HG03159 (cell line): ENCODE measurements around the gene CHADL.
A peak's percentile ranks its signal among the peaks of the same experiment; 100 is the strongest.
"Not testable (repeated sequence)": the region's sequence is repeated elsewhere in the genome, so short reads cannot be mapped to it uniquely, and the experiment has no call there.

Experiments
- ATAC-seq: cut with Tn5 transposase; IDR thresholded peaks from one replicate; pipeline ENCODE4 v1.9.1; 2021; ENCODE audit warnings: mild to moderate bottlenecking, moderate library complexity; ENCODE audit not compliant: unreplicated experiment

CHADL gene, protein sequence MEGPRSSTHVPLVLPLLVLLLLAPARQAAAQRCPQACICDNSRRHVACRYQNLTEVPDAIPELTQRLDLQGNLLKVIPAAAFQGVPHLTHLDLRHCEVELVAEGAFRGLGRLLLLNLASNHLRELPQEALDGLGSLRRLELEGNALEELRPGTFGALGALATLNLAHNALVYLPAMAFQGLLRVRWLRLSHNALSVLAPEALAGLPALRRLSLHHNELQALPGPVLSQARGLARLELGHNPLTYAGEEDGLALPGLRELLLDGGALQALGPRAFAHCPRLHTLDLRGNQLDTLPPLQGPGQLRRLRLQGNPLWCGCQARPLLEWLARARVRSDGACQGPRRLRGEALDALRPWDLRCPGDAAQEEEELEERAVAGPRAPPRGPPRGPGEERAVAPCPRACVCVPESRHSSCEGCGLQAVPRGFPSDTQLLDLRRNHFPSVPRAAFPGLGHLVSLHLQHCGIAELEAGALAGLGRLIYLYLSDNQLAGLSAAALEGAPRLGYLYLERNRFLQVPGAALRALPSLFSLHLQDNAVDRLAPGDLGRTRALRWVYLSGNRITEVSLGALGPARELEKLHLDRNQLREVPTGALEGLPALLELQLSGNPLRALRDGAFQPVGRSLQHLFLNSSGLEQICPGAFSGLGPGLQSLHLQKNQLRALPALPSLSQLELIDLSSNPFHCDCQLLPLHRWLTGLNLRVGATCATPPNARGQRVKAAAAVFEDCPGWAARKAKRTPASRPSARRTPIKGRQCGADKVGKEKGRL

DNA sequence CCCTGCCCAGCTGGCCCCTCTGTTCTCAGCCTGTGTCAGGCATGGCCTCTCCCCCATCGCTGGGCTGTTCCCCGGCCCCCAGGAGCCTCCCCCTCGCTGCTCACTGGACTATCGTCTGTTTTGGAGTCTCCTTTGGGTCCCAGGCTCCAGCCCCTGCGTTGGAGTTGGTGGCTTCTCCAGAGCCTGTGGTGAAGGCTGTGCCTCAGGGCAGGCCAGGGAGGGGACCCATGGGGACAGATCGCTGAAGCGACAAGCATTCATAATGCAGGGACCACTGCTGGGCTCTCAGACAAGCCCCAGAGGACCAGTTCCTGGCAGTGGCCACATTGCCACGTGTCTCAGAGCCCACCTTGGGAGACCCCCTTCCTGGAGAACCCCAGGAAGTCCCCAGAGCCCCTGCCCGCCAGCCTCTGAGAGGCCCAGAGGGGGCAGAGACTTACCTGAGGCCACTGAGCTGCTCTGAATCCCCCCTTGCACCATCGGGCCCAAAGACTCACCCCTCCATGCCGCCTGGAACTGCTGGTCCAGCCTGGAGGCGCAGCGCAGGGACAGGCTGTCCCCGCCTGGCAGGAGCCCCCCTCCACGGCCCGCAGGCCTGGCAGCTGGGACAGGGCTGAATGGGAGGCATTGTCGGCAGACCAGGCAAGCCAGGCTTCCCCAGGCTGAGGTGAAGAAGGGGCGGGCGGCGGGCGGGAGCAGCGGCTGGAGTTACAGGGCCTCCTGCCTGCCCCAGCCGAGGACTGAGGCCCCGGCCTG lies at the start of gene CHADL:
CHADL (minus strand) TSS at position 555 of the 756 bp plus-strand sequence; CDS start at position 505, 50 bp downstream.
- no peak for ATAC-seq

DNA sequence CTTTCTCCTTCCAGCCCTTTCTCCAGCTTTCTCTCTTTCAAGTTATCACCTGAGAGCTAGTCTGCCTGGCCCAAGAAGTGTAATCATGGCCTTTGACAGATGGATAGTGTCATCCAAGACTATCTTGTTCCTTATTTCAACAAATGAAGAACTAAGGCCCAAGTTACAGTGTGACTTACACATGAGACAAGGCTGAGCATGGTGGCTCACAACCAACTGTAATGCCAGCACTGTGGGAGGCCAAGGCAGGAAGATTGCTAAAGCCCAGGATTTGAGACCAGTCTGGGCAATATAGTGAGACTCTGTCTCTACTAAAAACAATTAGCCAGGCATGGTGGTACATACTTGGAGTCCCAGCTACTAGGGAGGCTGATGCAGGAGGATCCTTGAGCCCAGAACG lies 48.9 kb upstream of the CHADL start:
- no peak for ATAC-seq

DNA sequence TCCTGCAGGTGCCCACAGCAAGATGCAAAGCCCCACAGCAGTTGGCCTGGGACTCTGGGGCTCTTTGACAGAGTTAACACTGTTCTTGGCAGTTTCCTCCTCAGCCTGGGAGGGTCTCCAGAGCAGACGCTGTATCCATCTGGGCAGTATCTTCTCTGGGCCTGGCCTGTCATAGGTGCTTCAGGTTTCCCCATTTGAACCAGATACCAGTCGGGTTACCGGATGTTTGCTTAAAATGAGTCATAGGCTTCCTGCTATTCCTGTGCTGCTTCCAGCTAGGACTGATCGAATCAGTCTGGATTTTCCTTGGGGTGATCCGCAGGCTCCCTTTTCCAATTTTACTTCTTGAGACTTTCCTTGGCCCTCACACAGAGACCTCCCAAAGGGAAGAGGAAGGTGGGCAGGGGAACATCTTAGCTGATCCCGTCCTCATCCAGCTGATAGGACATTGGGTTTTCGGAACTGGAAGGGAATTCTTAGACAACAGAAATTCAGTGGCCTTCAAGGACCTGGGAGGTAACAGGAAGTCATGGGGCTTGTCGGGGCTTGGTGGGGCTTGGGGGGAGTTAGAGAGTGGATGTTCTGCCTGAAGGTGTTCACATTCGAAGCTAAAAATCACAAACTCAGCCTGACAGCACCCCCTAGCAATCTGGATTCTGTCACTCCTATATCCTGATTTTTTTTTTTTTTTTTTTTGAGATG lies 47.7 kb upstream of the CHADL start:
- ATAC-seq: no peak

DNA sequence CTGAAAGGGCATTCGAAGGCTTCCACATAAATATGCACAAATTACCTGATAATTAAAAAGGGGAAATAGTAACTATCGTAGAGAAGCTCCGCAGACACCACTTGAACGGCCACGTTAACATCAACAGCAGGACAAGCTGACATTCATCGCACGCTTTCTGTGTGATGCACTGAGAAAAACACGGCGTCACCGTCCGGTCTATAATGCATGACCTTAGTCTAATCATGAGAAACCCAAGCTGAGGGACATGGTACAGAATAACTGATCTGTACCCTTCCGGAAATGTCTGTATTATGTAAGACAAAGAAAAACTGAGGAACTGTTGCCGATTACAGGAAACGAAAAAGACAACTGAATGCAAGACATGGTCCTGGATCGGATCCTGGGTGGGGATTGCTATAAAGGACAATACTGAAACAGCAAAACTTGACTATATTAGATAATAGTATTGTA lies 45.9 kb upstream of the CHADL start:
- ATAC-seq: peak; percentile 24

DNA sequence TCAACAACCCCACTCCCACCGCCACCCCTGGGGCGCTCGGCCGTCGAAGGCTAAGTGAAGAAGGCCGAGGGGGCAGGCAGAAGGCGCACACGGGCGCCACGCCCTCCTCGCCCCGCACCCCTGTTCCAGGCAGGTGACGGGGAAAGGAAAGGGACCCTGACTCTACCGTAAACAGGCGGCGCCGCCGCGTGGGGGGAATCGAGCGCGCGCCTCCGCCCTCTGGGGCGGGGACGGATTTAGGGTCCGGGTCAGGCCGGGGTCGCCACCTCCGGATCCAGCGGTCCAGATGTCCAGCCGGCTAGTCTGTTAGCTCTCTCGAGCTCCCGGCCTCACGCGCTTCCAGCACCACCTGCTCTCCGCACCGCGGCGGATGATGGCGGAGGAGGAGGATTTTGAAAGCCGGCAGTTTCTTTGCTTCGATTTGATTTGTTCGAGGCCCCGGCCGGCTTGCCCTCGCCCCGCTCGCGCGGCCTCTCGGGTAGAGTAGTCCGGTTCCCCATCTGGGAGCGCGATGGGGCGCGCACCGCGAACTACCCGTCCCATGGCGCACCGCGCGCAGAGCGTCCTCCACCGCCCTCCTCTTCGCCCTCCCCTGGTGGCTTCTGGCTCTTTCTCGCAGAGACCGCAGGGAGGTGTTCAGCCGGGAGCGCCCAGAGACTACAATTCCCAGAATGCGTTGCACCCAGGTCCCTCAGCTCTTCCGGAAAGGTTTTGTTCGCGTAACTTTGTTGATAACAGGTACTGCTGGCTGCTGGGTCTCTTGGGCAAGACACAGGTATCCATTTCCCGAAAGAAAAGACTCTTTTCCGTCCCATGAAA lies 45.3 kb upstream of the CHADL start, which contains the start of gene RANGAP1:
RANGAP1 (minus strand) TSS at position 368 of the 819 bp plus-strand sequence. CDS start 5,143 bp downstream, outside the sequence.
- peak; percentile 94 for ATAC-seq

DNA sequence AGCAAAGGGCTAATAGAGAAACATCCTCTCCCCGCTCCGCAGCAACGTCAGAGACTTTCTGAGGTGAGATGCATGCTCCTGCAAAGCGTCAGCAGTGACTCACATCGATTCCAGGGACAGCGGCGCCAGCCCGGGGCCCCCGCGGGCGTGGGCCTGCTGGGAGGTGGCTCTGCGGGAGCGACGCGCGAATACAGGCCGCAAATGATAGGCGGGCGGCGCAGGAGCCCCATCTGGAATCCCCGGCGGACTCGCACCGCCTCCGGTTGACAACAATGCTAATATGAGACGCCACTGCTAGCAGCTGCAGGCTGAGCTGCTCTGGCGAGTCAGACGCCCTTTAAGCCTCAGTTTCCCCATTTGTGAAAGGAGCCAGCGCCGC lies 44.7 kb upstream of the CHADL start:
- no peak for ATAC-seq

DNA sequence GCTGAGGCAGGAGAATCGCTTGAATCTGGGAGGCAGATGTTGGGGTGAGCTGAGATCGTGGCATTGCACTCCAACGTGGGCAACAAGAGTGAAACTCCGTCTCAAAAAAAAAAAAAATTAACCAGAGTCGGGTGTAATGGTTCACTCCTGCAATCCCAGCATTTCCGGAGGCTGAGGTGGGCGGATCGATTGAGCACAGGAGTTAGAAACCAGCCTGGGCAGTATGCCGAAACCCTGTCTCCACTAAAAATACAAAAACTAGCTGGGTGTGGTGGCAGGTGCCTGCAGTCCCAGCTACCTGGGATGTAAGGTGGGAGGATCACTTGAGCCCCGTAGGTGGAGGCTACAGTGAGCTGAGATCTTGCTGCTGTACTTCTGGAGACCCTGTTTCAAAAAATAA lies 43.7 kb upstream of the CHADL start:
- no peak for ATAC-seq

DNA sequence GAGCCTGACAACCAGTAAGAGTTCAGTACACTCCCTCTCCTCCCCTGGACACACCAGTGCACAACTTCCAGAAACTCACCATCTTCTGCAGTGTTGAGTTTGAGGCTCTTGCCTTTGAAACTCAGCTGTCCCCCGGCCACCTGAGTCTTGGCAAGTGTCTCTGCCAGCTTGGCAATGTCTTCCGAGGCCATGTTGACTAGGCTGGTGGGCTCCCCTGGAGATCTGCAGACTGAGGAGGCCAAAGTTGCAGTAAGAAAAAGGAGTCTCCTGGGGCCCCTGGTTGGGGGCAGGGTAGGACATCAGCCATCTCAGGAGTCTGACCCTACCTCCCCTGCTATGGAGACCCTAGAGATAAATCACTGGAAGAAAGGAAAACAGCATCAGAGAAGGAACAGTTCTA lies 40.1 kb upstream of the CHADL start:
- no peak for ATAC-seq

DNA sequence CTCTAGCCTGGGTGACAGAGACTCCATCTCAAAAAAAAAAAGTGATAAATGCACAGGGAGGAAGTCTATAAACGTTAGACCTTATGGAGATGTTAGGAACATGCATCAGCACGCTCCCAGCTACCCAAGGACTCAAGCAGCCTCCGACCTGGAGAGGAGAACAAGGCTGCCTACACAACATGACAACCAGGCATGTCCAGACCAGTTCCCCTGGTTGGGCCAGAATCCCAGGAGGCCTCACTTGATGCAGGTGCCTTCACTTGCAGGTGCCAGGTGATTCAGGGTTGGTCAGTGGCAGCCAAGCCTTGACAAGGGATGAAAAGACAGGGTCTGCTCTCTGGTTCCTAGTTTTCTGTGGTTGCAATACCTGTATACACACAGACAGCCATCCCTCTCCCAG lies 39.3 kb upstream of the CHADL start:
- ATAC-seq: no peak

DNA sequence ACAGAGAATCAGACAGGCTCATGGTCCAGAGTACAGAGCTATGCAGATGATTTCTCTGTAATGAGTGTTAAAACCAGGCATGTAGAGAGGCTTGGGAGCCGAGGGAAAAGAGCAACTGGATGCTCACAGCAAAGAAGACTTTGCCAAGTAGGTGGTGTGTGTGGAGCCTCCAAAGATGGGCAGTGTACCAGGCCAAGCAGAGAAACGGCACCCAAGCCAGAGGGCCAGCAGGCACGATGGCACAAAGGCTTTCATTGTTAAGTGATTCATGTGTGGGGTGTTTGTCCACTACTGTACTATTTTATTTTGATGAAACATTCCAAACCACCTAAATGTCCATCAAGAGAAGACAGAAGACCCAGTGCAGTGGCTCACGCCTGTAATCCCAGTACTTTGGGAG lies 34.1 kb upstream of the CHADL start:
- no peak for ATAC-seq

DNA sequence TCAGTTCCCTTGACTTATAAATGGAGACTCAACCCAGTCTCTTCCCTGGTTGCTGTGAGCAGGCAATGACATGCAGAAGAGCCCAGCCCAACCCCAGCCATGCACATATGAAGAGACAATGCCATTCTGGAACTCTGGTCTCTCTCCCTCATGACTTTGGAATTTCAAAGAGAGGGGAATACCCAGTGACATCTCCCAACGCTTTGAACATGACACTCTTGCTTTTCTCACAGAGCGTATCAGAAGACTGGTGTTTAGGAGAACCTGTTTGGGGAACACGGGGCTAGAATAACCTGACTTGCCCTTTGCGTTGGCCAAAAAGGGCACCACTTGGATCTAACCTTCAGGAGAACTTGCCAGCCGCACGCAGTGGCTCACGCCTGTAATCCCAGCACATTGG lies 32.4 kb upstream of the CHADL start:
- ATAC-seq: no peak

DNA sequence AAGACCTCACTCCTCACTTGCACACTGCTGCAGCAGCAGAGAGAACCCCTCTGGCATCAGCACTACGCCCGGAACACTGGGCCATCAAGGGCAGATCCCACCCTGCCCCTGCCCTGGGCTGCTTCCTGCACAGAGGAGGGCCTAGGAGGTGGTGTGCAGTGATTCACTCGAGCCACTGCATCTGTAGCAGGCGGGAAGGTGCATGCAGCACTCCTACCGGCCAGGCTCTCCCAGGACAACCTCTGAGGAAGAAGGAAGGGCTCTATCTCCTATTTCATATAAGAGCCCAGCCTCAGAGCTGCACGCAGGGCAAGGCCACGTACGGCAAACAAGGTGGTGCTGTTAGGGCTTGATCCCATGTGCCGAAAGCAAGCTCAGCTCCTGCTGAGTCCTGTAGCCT lies 31.1 kb upstream of the CHADL start:
- no peak for ATAC-seq

DNA sequence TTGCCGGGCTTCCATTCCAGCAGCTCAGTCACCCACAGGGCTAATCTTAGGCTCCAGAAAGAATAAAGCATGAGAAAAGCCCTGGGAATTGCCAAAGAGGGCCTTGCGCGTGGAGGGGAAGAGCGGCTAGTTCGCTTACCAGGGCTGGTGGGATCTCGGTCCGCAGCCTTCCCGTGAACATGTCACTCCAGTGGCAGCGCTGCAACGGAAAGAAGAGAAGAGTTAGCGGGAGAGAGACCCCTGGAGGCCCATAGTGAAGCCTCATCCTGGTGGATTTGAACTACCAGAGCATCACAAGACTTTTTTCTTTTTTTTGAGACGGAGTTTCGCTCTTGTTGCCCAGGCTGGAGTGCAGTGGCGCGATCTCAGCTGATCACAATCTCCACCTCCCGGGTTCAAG lies 27.2 kb upstream of the CHADL start:
- no peak for ATAC-seq

DNA sequence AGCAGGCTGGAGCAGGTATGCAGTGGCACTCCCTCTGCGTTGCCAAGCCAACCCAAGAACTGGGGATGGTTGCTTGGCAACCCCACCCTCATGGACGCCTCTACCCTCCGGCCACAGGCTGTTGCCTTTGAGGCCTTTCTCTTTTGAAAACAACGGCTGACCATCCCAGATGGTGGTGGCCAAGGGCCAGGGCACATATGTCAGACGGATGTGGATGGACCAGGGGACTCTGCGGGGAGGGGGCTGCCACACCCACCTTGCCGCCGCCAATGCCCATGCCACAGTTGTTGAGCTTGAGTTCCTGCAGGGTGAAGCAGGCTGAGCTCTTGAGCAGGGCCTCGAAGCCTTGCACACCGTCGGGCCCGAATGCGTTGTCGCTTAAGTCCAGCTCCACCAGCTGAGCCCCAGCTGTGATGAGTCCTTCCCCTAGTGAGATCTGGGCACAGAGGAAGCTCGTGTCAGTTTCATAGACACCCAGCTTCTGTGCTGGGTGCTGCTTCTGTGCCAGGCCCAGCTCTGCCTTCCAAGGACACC lies 23.7 kb upstream of the CHADL start:
- ATAC-seq: no peak

DNA sequence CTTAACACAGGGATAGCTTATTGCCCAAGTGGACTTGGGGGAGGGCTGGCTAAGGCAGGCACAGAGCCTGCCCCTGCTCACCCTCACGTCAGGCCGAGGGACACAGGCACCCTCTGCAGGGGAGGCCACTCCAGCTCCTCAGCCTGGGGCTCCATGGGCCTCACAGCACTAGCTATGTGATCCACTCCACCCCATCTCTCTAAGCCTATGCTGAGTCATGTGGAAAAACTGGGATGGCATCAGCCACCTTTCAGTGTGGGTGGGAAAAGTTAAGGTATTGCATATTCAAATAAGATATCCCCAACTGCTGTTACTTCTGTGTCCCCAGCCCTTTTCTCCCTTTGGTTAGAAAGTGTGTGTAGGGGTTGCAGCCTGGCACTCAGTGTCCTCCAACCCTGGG lies 23.0 kb upstream of the CHADL start:
- ATAC-seq: no peak

DNA sequence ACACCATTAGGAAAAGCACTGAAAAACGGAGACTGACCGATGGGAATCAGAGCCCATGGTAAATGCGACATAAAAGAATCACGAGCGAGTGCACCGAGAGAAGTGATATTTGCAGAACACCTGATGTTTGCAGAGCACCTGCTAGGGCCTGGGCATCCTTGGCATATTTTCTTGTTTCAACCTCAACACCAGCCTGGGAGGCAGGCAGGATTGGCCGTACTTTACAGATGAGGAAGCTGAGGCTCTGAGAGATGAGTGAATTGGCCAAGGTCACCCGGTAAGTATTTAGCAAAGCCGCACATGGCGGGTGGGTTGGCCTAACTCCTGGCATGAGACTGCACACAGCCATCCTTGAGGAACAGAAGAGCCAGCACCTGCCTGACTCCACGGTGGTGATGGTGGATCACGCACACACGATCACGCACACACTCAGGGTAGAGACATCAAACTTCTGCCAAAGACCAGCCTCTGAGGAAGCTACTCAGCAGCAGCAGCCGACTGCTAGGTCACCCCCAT lies 21.6 kb upstream of the CHADL start:
- no peak for ATAC-seq

DNA sequence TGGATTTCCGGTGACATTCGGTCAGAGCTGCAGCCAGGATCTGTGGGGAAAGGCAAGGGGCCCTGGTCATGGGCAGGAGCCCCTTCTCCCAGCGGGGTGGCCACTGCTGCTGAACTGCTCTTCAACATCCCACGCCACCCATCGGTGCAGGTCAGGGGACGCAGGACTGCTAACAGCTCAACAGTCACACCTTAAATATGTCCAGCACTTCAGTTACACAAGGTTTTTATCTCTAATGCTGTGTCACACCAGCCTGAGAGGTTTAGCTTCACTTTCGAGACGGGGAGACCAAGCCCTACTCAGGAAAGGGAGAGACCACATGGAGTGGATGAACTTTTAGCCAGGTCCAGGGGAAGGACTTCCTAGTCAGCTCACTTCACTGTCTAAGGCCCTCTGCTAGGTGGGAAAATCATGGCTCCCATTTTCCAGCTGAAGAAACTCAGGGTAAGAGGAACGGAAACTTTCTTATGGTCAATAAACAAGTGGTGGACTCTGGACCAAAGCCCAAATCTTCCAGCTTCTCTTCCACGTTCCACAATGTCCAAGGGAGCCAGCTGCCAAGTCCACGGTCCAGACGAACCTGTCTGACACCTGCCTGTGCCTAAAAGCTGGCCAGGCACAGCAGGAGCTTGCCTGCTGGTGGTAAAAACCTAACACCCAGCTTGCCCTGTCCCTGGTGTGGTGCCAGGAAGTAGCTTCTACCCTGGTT lies 21.0 kb upstream of the CHADL start:
- no peak for ATAC-seq

DNA sequence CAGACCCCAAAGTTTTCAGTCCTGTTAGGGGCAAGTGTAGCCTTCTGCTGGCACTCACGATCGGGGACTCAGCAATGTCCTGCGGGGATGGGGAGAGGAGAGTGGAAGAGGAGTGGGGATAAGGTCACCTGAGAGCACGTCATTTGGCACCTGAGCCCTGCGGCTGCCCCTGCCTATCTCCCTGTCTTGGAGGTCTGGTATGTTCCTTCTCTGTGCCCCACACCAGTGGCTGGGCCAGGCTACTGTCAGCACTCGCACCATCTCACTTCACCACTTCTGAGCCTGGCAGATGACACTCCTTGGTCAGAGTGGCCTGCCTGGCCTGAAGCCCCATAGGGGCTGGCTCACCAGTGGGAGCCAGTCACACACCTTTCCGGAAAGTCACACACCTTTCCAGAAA lies 20.1 kb upstream of the CHADL start:
- ATAC-seq: no peak

DNA sequence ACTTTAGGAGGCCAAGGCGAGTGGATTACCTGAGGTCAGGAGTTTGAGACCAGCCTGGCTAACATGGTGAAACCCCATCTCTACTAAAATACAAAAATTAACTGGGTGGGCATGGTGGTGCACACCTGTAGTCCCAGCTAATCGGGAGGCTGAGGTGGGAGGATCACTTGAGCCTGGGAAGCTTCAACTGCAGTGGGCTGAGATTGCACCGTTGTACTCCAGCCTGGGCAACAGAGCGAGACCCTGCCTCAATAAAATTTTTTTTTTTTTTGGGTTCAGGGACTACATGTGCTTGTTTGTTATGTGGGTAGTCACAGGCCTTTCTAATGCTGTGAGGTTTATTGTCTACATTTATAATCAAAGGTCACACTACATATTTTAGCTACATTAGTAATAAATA lies 19.0 kb upstream of the CHADL start:
- ATAC-seq: not testable (repeated sequence)
